Thyroid gland (tissue), 4 donors: ENCODE measurements around the gene LY6G5B. TPM values are rescaled to one million over a fixed set of nuclear protein-coding genes. Genes with fewer than 3 reads are reported as not detected.

ENCODE experiments used
- DNase-seq, 2 donors: peaks; one replicate each; pipeline ENCODE4 v3.0.0-alpha.2; 2019
- H3K27ac ChIP-seq, 3 donors: fragments of 200-600 bp; sonication (generic); 1 replicate in 2 of 3; 2 replicates in 1 of 3; pipeline ENCODE4 v1.5.1; 2016 to 2019; ENCODE audit warnings: mild to moderate bottlenecking in 1 of 3, moderate library complexity in 1 of 3
- H3K27me3 ChIP-seq: fragments of 200-600 bp; sonication (generic); one replicate; pipeline ENCODE4 v1.5.1; 2019
- H3K36me3 ChIP-seq, 2 donors: fragments of 200-600 bp; sonication (generic); one replicate each; pipeline ENCODE4 v1.5.1; 2016 to 2019
- H3K4me1 ChIP-seq, 2 donors: fragments of 200-600 bp; sonication (generic); one replicate each; pipeline ENCODE4 v1.5.1; 2017 to 2019
- H3K4me3 ChIP-seq, 3 donors: fragments of 200-600 bp; sonication (generic); replicated peaks in 1 of 3; 1 replicate in 2 of 3; 2 replicates in 1 of 3; pipeline ENCODE4 v1.5.1; 2016; ENCODE audit warnings: mild to moderate bottlenecking in 1 of 3
- H3K9me3 ChIP-seq: fragments of 200-600 bp; sonication (generic); one replicate; pipeline ENCODE4 v1.5.1; 2017
- CTCF ChIP-seq, 6 experiments: fragments of 200-600 bp in 3 of 6; fragments of 450-650 bp in 3 of 6; sonication (generic) in 3 of 6; IDR thresholded peaks; one replicate each; pipeline ENCODE4 v1.5.1; 2016 to 2019; ENCODE audit warnings: antibody characterized with exemption in 6 of 6, mild to moderate bottlenecking in 2 of 6, inconsistent platforms in 1 of 6, moderate library complexity in 1 of 6
- POLR2A ChIP-seq, 2 donors: fragments of 450-650 bp; IDR thresholded peaks; one replicate each; pipeline ENCODE4 v1.6.1; 2017; ENCODE audit warnings: antibody characterized with exemption in 2 of 2, mild to moderate bottlenecking in 2 of 2, moderate library complexity in 1 of 2
- WGBS, 2 donors: methylation state at CpG; one replicate each; pipeline ENCODE4 v1.1.5; 2017; 5-methylcytosine and 5-hydroxymethylcytosine counted together
- intact Hi-C: fragments of 100-400 bp; cut with DNase I; formaldehyde crosslinking; loops from one replicate; pipeline ENCODE4 v1.15.1; 2023
- total RNA-seq, 4 donors: library from RNA; depleted of rRNA; stranded (reverse); fragments of >200 nt; gene quantifications; one replicate each; pipeline ENCODE4 v1.2.3, GENCODE V29; 2016

LY6G5B gene
- total RNA-seq: 10 to 100 TPM in 2 of 4 donors, 1 to 10 TPM in 2; 4.4 to 11.8 (median 9.4) TPM

- H3K27ac ChIP-seq: no peak within 1 kb of the TSS
- peaks cover 7 to 11% of the 10 kb centered on the region in 2 donors for H3K4me1 ChIP-seq
- H3K36me3 ChIP-seq: peaks cover 52 to 63% of the 10 kb centered on the region in 2 donors
- no peak within 1 kb of the TSS for H3K4me3 ChIP-seq
- DNase-seq: no peak
- H3K9me3 ChIP-seq: no peaks in the 10 kb centered on the region
- no peak for TF ChIP-seq CTCF (IDR thresholded peaks at IDR 0.05)
- 81 to 83% methylated on average over 8 of the region's 8 CpGs for WGBS, 2 donors
- no peaks in the 10 kb centered on the region for H3K27me3 ChIP-seq
- intact Hi-C loops: loop anchor here (10.0 kb wide), 1 partner anchor 295 kb away; no protein-coding TSS in a partner anchor
These were observed at the start of gene LY6G5B for GRCh38 chr6:31669676-31670075. Gene LY6G5B, plus strand, starts transcription at chr6:31669976. Its CDS starts 975 bp downstream, at chr6:31670951.

GRCh38 chr6:31620586-31621319, 49.0 kb upstream of the LY6G5B start, which contains the start of gene PRRC2A:
Gene PRRC2A, plus strand, starts transcription at chr6:31620715. Its CDS starts 2,075 bp downstream, at chr6:31622790.
- H3K27ac ChIP-seq: peak within 1 kb of the TSS; percentile 97 to 99 (median 97)
- DNase-seq: peak in 1 of 2 donors; percentile 78
- peaks cover 9 to 12% of the 10 kb centered on the region in 2 donors for H3K4me1 ChIP-seq
- peaks cover 19 to 24% of the 10 kb centered on the region in 2 donors for H3K36me3 ChIP-seq
- H3K9me3 ChIP-seq: no peaks in the 10 kb centered on the region
- H3K27me3 ChIP-seq: no peaks in the 10 kb centered on the region
- TF ChIP-seq CTCF (IDR thresholded peaks at IDR 0.05) (no peak), POLR2A (IDR thresholded peaks at IDR 0.05) (peak in 1 of 2 donors; percentile 48)
- intact Hi-C loops: no loop called here
- peak within 1 kb of the TSS; percentile 37 to 93 (median 51) for H3K4me3 ChIP-seq
- WGBS, 2 donors: 1 to 2% methylated on average over 31 to 37 of the region's 67 CpGs

GRCh38 chr6:31621320-31621939, 48.3 kb upstream of the LY6G5B start:
- intact Hi-C loops: no loop called here
- peaks cover 9 to 12% of the 10 kb centered on the region in 2 donors for H3K4me1 ChIP-seq
- DNase-seq: no peak
- peaks cover 26 to 31% of the 10 kb centered on the region in 2 donors for H3K36me3 ChIP-seq
- H3K27ac ChIP-seq: peak overlapping the region; percentile 88 to 99 (median 97)
- WGBS, 2 donors: 19 to 21% methylated on average over 15 of the region's 15 CpGs
- no peak for TF ChIP-seq POLR2A (IDR thresholded peaks at IDR 0.05)
- TF ChIP-seq CTCF (IDR thresholded peaks at IDR 0.05): no peak
- no peaks in the 10 kb centered on the region for H3K27me3 ChIP-seq
- no peaks in the 10 kb centered on the region for H3K9me3 ChIP-seq
- H3K4me3 ChIP-seq: peak overlapping the region; percentile 37 to 93 (median 51)

GRCh38 chr6:31621991-31622390, 47.8 kb upstream of the LY6G5B start:
- no peaks in the 10 kb centered on the region for H3K9me3 ChIP-seq

More at GRCh38 chr6:31621991-31622390, 47.8 kb upstream of the LY6G5B start:
- H3K36me3 ChIP-seq: peaks cover 31 to 37% of the 10 kb centered on the region in 2 donors
- intact Hi-C loops: no loop called here
- 32 to 36% methylated on average over 4 of the region's 4 CpGs for WGBS, 2 donors
- peaks cover 9 to 12% of the 10 kb centered on the region in 2 donors for H3K4me1 ChIP-seq
- H3K4me3 ChIP-seq: peak overlapping the region in 2 of 3 donors; percentile 37 to 93
- H3K27me3 ChIP-seq: no peaks in the 10 kb centered on the region
- DNase-seq: no peak
- peak overlapping the region in 2 of 3 donors; percentile 97 to 99 for H3K27ac ChIP-seq
- TF ChIP-seq CTCF (IDR thresholded peaks at IDR 0.05) (no peak), POLR2A (IDR thresholded peaks at IDR 0.05) (no peak)
